ENCODE results near the gene PTS.
"Not testable (repeated sequence)": the region's sequence is repeated elsewhere in the genome, so short reads cannot be mapped to it uniquely, and the experiment has no call there.

Gene PTS

DNA sequence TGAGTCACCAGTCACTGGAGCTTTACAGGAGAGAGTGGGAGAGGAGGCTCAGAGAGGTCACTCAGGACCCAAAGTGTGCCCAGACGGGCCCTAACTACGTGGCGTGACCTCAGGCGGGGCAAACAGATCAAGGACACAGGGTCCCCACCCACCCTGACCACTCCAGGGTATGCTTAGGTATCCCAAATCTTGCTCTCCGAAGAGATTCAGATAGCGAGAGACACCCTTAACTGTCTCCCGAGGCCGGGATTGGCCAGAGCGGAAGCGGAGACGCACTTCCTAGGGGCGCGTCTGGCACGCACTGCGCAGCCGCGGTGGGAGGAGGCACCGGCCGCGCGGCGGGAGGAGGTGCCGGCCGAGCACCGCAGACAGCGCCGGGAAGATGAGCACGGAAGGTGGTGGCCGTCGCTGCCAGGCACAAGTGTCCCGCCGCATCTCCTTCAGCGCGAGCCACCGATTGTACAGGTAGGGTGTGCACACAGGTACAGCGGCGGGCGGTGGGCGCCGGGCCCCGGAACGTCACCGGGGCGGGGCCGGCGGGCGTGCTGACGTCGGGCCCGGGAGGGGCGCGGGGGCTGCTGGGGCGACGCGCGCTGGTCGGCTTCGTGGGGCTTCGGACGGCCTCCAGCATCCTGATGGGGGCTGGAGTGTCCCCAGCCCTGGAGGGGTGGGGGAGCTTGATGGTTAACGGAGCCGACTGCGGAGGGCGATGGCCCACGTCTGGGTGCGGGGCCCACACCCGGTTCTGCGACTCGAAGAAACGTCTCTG lies at the start of gene PTS:
PTS (plus strand) TSS at position 367 of the 769 bp plus-strand sequence; CDS start at position 383, 16 bp downstream.
- DNase-seq (ENCODE audit: low spot score) = peak; percentile 91

DNA sequence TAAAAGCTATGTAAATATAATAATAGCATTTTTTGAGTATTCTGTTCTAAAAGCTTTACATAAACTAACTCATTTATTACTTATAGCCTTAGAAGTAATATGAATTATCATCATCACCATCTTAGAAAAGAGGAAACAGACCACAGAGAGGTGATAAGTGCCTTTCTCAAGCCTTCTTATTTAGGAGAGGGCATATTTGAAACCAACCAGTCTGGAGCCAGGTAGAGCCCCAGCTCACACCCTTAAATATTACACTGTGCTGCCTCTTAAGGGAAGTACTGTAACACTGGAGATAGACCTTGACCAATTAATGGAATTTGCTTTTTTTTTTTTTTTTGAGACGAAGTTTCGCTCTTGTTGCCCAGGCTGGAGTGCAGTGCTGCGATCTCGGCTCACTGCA lies 48.6 kb upstream of the PTS start:
- DNase-seq (ENCODE audit: low spot score) = no peak

DNA sequence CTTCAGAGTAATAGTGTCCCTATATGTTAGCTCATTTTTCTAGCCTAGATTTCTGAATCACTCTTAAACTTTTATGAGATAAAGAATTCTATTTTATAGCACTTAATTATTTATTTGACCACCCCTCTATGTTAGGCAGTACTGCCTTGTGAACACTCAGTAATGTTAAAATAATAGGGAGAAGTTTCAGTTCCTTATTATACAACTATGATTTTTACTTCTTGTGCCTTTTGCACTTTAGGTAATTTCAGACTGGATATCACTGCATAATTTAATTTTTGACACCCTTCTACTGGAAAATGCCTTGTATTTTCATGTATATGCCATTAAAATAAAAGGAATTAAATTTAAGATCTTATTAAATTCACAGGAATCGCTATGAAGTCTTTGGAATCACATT lies 47.8 kb upstream of the PTS start:
- DNase-seq (ENCODE audit: low spot score) = no peak

DNA sequence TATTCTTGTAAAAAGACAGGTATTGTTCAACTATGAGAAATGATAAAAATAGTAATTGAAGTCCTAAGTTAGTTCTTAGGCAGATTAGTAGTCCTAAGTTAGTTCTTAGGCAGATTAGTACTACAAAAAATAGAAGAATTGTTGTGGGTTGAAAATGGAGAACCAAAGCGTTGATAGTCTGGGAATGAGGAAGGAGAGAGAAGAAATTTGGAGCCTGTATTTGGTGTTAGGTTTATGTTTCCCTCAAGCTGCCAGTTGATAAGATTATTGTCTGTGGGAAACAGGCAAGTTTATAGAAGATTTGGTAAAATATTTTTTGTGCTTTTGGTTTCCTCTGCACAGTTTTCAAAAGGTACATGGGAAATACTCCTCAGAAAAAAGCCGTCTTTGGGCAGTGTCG lies 47.3 kb upstream of the PTS start:
- DNase-seq (ENCODE audit: low spot score) = no peak

DNA sequence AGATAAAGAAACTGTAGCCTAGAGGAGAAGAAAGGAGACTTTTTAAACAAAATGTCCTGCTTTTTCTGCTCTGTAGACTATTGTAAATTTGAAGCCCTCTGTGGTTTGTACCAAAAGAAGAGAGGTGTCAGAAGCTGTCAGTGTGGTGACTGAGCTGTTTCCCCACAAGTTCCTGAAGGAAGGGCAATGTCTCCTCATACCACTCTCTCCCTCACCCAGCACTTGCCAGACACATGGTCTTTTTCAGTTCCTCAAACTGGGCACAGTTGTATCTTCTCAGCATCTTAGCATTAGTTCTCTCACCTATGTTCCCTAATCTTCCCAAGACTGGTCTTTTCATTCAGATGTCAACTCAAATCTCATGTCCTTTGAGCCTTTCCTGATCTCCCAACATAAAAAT lies 46.6 kb upstream of the PTS start:
- no peak for DNase-seq (ENCODE audit: low spot score)

DNA sequence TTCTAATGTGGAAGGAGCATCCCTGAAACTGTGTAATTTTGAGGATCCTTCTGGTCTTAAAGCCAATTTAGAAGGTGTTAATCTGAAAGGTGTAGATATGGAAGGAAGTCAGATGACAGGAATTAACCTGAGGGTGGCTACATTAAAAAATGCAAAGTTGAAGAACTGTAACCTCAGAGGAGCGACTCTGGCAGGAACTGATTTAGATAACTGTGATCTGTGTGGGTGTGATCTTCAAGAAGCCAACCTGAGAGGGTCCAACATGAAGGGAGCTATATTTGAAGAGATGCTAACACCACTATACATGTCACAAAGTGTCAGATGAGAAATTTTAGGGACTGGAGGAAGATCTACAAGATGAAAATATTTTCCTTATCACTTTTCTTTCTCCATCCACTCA lies 43.4 kb upstream of the PTS start:
- DNase-seq (ENCODE audit: low spot score) = no peak

DNA sequence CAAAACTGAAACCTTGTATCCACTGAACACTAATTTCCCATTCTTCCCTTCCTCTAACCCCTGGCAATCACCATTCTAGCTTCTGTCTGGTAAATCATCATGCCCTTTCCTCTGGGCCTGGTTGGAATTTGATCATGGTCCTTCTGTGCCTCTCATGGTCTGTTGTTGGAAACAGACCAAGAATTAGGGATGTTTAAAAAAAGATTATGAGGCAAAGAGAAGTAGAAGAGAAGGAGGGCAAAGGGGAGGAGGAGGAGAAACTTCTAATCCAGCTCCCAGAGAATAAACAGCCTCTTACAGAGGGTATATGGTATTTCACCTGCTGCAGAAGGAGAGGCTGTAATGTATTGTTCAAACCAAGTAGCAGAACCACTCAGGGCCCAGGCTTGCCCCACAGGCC lies 40.3 kb upstream of the PTS start:
- DNase-seq (ENCODE audit: low spot score) = no peak

DNA sequence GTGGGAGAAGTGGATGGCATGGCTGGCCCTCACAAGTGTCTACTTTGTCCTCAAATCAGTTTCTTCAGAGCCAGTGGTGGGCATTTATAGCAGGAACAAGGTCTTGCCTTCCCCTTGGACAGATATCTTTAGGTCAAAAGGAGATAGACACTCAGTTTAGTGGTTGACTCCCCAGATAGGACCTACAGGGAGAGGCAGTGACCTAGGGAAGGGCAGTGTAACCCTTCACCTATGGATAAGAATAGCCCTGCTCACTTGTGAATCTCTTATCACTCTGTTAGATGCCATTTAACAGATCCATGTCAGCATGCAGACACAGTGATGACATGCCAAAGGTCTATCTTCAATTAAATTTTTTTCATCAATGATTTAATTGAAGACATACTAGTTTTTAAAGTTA lies 39.9 kb upstream of the PTS start:
- DNase-seq (ENCODE audit: low spot score) = no peak

DNA sequence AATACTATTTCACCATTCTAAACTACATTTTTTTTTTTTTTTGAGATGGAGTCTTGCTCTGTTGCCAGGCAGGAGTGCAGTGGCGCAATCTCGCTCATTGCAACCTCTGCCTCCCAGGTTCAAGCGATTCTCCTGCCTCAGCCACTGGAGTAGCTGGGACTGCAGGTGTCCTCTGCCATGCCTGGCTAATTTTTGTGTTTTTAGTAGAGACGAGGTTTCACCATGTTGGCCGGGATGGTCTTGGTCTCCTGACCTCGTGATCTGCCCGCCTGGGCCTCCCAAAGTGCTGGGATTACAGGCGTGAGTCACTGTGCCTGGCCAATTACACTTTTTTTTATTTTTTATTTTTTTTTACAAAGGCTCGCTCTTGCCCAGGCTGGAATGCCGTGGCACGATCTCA lies 31.1 kb upstream of the PTS start:
- DNase-seq (ENCODE audit: low spot score) = not testable (repeated sequence)

DNA sequence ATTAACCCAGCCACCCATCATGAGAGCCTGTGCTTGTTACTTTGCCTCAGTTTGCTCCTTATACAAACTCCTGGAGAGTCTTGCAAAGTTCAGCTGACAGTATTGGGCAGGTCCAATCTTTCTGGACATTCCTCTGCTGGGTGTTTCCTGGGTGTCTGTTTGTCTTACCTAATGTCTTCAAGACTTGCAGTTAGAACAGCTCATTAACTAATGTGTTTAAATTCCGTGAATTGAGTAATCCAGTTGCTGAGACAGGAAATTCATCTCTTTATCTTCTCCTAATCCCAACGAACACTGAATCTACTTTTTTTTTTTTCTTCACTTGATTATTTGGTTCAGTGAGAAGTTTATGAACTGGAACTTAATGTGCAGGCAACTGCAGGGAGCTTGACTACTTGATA lies 30.3 kb upstream of the PTS start:
- DNase-seq (ENCODE audit: low spot score) = no peak

DNA sequence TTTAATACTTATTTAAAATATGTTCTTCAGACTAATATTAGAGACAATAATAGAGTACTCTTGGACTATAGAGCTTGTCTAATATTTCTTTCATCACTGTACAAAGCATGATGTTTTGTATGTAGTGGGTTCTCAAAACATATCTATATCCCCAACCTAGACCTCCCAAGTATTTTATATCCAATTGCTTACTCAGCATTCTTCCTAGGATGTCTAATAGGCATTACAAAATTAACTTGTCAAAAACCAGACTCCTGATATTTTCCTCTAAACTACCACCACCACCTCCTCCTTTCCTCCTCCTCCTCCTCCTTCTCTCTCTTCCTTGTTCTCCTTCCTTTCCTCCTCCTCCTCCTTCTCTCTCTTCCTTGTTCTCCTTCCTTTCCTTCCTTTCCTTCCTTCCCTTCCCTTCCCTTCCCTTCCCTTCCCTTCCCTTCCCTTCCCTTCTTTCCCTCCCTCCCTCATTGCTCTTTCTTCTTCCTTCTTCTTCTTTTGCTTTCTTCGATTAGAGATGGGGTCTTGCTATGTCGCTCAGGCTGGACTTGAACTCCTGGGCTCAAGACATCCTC lies 29.6 kb upstream of the PTS start:
- DNase-seq (ENCODE audit: low spot score) = no peak

DNA sequence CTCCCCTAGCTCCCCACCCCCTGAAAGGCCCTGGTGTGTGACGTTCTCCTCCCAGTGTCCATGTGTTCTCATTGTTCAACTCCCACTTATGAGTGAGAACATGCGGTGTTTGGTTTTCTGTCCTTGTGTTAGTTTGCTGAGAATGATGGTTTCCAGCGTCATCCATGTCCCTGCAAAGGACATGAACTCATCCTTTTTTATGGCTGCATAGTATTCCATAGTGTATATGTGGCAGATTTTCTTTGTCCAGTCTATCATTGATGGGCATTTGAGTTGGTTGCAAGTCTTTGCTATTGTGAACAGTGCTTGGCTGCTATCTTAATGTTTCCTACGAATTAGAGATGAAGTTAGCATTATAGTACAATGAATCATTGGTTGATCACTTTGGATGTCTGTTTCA lies 27.1 kb upstream of the PTS start:
- DNase-seq (ENCODE audit: low spot score) = not testable (repeated sequence)

DNA sequence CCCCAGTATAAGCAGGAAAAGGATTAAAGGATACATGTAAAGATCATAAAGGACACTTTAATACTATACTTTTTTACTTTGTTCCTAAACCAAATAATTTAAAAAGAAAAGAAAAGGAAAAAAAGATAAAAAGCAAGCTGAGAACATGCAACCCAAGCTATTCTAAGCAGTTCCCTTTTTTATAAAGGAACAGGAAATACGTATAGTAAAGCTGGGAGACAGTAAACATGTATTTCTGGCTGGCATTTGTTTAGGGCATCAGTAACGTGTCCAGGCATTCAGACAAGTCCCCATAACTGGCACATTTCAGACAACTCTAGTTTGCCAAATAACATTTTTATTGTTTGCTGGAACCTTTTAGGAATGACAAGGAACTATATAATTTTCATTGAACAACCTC lies 26.0 kb upstream of the PTS start:
- DNase-seq (ENCODE audit: low spot score) = no peak

DNA sequence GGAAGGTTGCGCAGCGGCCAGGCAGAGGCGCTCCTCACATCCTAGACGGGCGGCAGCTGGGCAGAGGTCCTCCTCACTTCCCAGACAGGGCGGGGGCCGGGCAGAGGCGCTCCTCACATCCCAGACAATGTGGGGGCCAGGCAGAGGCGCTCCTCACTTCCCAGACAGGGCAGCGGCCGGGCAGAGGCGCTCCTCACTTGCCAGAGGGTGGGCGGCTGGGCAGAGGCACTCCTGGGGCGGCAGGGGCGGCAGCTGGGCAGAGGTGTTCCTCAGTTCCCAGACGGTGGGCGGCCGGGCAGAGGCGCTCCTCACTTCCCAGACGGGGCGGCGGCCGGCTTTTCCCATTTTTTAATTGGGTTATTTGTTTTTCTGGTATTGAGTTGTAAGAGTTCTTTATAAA lies 20.2 kb upstream of the PTS start:
- DNase-seq (ENCODE audit: low spot score) = no peak

DNA sequence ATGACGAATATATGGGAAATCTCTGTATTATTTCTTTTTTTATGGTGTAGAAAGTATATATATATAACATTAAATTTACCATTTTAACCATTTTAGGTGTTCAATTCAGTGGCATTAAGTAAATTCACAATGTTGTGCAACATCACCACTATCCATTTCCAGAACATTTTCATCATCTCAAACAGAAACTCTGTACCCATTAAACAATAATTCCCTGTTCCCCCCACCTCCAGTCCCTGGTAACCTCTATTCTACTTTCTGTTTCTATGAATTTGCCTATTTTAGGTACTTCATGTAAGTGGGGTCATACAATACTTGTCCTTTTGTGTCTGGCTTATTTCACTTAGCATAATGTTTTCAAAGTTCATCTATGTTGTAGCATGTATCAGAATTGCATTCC lies 15.3 kb upstream of the PTS start:
- no peak for DNase-seq (ENCODE audit: low spot score)

DNA sequence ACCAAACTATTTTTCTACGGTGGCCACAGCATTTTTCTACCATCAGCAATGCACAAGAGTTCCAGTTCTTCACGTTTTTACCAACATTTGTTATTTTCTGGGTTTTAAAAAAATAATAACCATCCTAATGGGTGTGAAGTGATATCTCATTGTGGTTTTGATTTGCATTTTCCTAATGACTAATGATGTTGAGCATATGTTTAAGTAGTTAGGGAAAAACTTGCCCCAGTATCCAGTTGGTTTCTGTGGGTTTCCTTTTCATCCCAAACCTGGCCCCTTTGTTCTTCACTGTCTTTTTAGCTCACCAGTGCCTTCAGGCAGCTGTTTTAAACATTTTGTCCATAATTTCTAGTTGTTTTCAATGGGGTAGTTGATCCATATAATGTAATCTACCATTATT lies 14.7 kb upstream of the PTS start:
- no peak for DNase-seq (ENCODE audit: low spot score)

DNA sequence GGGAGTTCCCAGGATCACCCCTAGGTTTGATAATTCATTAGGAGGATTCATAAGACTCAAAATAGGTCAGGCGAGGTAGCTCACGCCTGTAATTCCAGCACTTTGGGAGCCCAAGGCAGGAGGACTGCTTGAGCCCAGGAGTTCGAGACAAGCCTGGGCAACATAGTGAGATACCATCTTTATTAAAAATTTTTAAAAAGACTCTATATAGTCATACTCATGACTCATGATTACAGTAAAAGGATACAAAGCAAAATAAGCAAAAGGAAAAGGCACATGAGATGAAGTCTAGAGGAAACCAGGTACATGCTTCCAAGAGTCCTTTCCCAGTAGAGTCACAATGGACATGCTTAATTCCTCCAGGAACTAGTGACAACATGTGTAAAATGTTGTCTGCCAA lies 13.9 kb upstream of the PTS start:
- no peak for DNase-seq (ENCODE audit: low spot score)

DNA sequence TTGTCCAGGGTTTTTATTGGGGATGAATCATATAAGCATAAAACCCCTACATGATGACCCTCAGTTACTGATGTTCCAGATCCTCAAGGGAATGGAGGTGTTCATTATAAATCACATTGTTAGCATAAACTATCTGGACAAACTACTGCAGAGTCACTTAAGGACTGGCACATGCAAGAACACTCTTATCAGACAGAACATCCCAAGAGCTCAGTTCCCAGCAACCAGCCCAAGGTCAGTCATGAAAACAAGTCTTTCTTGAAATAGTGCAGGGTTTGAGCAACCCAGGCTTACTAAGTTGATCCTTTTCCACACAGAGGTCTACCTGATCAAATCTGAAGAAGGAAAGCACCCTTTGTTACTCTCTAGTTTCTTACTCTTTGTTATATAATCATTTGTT lies 13.5 kb upstream of the PTS start:
- no peak for DNase-seq (ENCODE audit: low spot score)

DNA sequence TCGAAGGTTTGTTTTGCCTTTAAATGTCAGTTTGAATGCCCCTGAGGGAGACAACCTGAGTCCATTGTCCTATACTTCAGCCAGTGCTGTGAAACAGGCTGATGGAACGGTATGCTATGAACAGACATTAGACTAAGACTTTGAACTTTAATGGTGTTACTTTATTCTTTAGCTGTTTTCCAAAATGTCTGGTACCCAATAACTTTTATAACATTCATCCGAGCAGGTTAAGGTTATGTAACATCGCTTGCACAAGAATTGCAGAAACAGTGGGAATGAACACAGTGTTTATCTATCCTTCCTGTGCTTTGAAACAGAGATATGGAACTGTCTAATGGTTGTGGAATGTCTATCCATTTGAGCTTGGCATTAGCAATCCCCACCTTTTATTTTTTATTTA lies 12.5 kb upstream of the PTS start:
- no peak for DNase-seq (ENCODE audit: low spot score)

DNA sequence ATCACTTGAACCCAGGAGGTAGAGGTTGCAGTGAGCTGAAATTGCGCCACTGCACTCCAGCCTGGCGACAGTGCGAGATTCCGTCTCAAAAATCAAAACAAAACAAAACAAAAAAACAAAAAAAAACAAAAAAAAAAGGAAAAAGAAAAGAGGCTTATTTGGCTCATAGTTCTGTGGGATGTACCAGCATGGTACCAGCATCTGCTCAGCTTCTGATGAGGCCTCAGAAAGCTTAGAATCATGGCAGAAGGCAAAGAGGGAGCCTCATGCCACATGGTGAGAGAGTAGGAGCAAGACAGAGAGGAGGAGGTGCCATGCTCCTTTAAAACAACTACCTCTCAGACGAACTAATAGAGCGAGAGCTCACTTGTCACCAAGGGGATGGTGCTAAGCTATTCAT lies 10.6 kb upstream of the PTS start:
- no peak for DNase-seq (ENCODE audit: low spot score)

DNA sequence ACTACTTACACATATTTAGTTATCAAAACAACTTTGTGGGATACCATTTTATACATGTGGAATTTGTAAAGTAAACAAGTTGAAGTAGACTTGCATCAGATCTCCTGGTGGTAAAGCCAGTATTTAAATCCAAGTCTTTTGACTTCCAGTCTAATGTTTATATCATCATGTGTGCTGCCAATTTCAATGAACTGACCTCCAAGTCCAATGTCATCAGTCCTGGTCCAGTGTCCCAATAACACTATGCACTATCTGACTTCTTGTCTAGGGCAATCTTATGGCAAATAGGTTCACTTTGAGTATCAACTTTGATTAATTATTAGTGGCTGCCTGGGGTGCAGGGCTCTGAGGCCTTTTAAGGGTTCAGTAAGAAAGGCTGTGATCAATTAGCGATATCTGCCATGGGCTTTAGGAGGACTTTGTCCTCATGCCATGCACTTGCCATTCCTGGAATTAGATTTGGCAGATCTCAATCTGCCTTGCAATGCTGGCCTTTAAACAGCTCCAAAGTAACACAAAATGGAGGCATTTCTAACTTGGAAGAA lies 9.6 kb upstream of the PTS start:
- no peak for DNase-seq (ENCODE audit: low spot score)

DNA sequence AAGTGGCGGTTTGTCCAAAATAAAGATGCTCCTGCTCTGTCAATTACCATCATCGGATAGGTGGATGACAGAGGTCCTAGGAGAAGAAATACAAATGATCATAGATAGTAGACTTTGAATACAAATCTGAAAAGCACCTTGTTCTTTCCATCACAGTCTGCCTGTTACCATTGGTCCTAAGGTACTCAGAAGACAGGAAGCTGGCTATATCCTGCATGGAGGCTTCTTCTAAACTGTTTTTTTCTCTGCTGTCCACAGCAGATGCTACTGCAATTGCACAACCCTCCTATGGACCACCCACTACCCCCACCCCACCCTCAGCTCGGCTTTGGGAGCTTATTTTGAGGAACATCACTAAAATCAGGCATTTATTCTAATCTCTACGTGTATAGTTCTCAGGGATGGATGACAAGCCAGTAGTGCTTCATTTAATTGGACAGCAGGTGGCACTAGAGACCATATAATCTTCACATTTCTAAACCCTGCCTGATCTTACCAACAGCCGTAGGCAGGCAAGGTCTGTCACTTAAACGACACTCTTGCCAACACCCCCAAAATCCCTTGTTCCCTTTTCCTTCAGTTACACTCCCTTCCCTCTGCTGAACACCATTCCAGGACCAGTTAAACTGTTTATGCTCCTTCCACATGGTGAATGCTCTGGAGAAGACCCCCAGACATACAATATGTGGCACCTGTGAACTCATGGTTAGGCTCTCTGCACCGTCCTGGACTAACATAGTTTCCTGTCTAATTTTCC lies 6.6 kb upstream of the PTS start:
- peak; percentile 81 for DNase-seq (ENCODE audit: low spot score)

DNA sequence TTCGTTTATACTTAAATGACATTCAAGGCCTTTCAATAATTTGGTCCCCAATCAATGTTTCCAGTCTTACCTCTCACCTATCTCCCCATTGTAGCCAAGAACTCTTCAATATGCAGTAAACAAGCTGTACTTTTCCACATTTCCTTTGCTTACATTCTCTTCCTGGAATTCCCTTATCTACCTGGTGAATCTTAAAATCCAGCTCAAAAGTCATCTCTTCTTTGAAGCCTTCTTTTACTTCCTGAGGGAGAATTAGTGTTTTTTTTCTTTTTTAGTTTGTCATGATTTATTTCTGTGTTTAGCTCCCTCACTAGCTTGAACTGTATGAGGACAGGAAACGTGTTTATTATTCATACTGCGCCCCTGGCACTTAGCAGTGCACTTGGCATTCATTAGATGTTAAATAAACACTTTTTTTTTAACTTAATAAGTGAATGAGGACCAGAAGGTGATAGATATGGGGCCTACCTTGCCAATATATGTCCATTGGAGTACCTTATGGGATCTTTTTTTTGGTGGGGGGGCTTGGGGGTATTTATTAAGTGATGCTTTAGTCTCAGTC lies 4.9 kb upstream of the PTS start:
- no peak for DNase-seq (ENCODE audit: low spot score)

Data from putamen (tissue), 1 donor.